Measurements from ENCODE around the gene MPST.

MPST gene

DNA sequence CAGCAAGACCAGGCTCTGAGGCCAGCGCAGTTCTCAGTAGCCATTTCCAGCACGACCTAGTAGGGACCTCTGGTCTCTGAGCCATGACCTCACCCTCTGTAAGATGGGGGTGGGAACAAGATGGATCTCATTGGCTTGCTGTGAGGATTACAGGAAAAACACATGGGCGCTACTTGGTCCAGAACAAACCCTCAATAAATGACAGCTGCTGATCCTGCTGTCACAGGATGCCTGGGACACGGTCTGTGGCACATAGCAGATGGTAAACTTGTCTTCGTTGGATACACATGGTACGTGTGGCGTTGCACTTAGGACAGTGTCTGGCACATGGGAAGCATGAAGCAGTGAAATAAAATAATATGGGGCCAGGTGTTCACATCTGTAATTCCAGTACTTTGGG, 27.5 kb downstream of the MPST start:
- H3K27ac ChIP-seq, result no peak overlapping the region
- TF ChIP-seq, protein P1, sequence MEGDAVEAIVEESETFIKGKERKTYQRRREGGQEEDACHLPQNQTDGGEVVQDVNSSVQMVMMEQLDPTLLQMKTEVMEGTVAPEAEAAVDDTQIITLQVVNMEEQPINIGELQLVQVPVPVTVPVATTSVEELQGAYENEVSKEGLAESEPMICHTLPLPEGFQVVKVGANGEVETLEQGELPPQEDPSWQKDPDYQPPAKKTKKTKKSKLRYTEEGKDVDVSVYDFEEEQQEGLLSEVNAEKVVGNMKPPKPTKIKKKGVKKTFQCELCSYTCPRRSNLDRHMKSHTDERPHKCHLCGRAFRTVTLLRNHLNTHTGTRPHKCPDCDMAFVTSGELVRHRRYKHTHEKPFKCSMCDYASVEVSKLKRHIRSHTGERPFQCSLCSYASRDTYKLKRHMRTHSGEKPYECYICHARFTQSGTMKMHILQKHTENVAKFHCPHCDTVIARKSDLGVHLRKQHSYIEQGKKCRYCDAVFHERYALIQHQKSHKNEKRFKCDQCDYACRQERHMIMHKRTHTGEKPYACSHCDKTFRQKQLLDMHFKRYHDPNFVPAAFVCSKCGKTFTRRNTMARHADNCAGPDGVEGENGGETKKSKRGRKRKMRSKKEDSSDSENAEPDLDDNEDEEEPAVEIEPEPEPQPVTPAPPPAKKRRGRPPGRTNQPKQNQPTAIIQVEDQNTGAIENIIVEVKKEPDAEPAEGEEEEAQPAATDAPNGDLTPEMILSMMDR (IDR thresholded peaks at IDR 0.05; ENCODE audit: low read depth, low read length, missing control alignments), result no peak
- no peaks in the 10 kb centered on the region for H3K36me3 ChIP-seq (replicated peaks)
- in situ Hi-C loops (cut with HindIII; ENCODE audit: low pct_ligation_motif_present, low sequenced_read_pairs), result no loop called here
- DNase-seq, result no peak
- no peak overlapping the region for H3K4me3 ChIP-seq (ENCODE audit: low read depth, low read length)
- no peaks in the 10 kb centered on the region for H3K27me3 ChIP-seq (replicated peaks)

DNA sequence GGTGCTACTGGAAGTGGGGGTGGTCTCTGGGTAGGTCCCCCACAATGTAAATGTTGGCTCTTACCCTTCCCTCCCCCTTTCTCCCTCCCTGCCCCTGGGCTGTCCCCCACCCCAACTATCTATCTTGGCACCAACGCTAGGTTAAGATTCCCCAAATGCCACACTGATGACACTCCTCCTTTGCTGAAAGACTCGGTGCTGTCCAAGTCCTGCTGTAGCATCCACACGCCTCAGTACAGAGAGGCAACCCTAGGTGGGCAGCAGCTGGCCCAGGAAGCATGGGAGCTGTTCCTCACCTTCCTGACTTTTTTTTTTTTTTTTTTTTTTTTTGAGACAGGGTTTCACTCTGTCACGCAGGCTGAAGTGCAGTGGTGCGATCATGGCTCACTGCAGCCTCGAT, 28.6 kb downstream of the MPST start:
- Histone ChIP-seq H3K4me3 (ENCODE audit: low read depth, low read length) (no peak overlapping the region), H3K36me3 (replicated peaks) (no peaks in the 10 kb centered on the region), H3K27me3 (replicated peaks) (no peaks in the 10 kb centered on the region), H3K27ac (no peak overlapping the region)
- in situ Hi-C loops (cut with HindIII; ENCODE audit: low pct_ligation_motif_present, low sequenced_read_pairs), result no loop called here
- TF ChIP-seq, protein P1 (IDR thresholded peaks at IDR 0.05; ENCODE audit: low read depth, low read length, missing control alignments), result no peak
- no peak for DNase-seq

GRCh38 chr22:37049224-37049623, 29.7 kb downstream of the MPST start:
- Histone ChIP-seq H3K27me3 (replicated peaks) (no peaks in the 10 kb centered on the region), H3K4me3 (ENCODE audit: low read depth, low read length) (no peak overlapping the region), H3K27ac (no peak overlapping the region), H3K36me3 (replicated peaks) (no peaks in the 10 kb centered on the region)
- DNase-seq, result no peak
- in situ Hi-C loops (cut with HindIII; ENCODE audit: low pct_ligation_motif_present, low sequenced_read_pairs), result no loop called here
- TF ChIP-seq, protein P1 (IDR thresholded peaks at IDR 0.05; ENCODE audit: low read depth, low read length, missing control alignments), result no peak

- in situ Hi-C loops (cut with HindIII; ENCODE audit: low pct_ligation_motif_present, low sequenced_read_pairs), result no loop called here
- Histone ChIP-seq H3K4me3 (ENCODE audit: low read depth, low read length) (no peak overlapping the region), H3K27ac (no peak overlapping the region), H3K27me3 (replicated peaks) (no peaks in the 10 kb centered on the region), H3K36me3 (replicated peaks) (no peaks in the 10 kb centered on the region)
- TF ChIP-seq, protein P1 (IDR thresholded peaks at IDR 0.05; ENCODE audit: low read depth, low read length, missing control alignments), result no peak
- no peak for DNase-seq
These were observed 31.4 kb downstream of the MPST start for GRCh38 chr22:37050913-37051312.

DNA sequence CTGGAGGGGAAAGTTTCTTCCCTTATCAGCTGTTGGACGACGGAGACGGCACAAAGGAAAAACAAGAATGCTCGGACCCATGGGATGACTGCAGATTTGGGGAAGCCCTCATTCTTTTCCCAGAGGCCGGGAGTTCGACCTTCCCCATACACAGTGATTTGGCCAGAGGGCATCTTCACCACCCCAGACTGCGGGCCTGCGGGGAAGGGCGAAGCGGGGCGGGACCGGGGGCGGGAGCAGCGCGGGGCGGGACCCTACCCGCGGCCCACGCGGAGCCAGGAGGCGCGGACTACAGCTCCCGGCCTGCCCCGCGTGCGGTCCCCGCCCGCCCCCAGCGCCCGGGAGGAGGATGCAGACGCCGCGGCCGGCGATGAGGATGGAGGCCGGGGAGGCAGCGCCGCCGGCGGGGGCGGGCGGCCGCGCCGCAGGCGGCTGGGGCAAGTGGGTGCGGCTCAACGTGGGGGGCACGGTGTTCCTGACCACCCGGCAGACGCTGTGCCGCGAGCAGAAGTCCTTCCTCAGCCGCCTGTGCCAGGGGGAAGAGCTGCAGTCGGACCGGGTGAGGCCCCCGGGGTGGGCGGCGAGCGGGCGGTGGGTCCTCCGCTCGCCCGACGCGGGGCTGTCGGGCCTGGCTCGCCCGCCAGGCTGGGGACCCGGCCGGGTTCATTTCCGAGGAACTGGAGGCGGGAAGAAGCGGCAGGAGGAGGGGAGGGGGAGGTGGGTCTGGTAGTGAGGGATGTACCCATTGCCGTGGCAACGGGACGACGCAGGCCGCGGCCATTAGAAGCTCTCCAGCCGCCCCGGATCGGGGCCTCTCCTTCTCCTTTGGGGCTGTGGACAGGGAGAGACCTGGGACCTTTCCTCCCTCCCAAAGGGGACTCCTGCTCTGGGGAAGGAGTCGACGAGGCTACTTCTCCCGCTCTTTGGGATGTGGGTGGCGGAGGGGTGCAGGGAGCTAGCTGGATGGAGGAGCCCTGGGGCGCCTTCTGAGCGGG, 32.1 kb downstream of the MPST start, which contains the start of gene KCTD17:
Gene KCTD17 (plus strand): TSS at position 352 of the 995 bp plus-strand sequence. CDS start 19 bp downstream, at position 371.
- TF ChIP-seq, protein P1 (IDR thresholded peaks at IDR 0.05; ENCODE audit: low read depth, low read length, missing control alignments), result no peak
- DNase-seq, result peak; percentile 52
- in situ Hi-C loops (cut with HindIII; ENCODE audit: low pct_ligation_motif_present, low sequenced_read_pairs), result no loop called here
- Histone ChIP-seq H3K27me3 (replicated peaks) (no peaks in the 10 kb centered on the region), H3K4me3 (ENCODE audit: low read depth, low read length) (peak within 1 kb of the TSS; percentile 65), H3K36me3 (replicated peaks) (no peaks in the 10 kb centered on the region), H3K27ac (no peak within 1 kb of the TSS)
